HepG2 (cell line): ENCODE results near the gene RBM18. TPM values are rescaled to one million over a fixed set of nuclear protein-coding genes. Genes with fewer than 3 reads are reported as not detected.
A peak's percentile ranks its signal among the peaks of the same experiment; 100 is the strongest.

Source experiments
- AGO2 ChIP-seq: fragments of 200-400 bp; formaldehyde crosslinking; optimal IDR thresholded peaks from 2 replicates; pipeline ENCODE3; 2017; ENCODE audit warnings: mild to moderate bottlenecking, low read depth, low read length, moderate library complexity
- DNMT3B ChIP-seq: conservative IDR thresholded peaks from 2 replicates; pipeline ENCODE4 v1.6.1; 2016; ENCODE audit warnings: missing biosample characterization, control low read depth
- FOXA1 ChIP-seq, 2 experiments: fragments of 450-650 bp in 1 of 2; sonication (generic) in 1 of 2; formaldehyde crosslinking in 1 of 2; IDR thresholded peaks; 2 replicates each; pipeline versions ENCODE4 v1.4.0 to v1.6.1; 2016 to 2020; ENCODE audit warnings: missing genetic modification reagents in 1 of 2
- FOXP1 ChIP-seq, 2 experiments: fragments of 450-650 bp in 1 of 2; IDR thresholded peaks; 2 replicates each; pipeline ENCODE4 v1.6.1; 2017 to 2018; ENCODE audit warnings: antibody characterized with exemption in 1 of 2
- NPAS2 ChIP-seq: sonication (generic); formaldehyde crosslinking; IDR thresholded peaks from 2 replicates; pipeline ENCODE4 v1.8.0; 2022; ENCODE audit warnings: mild to moderate bottlenecking, missing genetic modification reagents, borderline replicate concordance
- SP1 ChIP-seq, 2 experiments: fragments of 450-650 bp in 1 of 2; sonication (generic) in 1 of 2; formaldehyde crosslinking in 1 of 2; IDR thresholded peaks; 2 replicates each; pipeline versions ENCODE4 v1.4.0 to v1.6.1; 2016 to 2020; ENCODE audit warnings: missing genetic modification reagents in 1 of 2
- TAF1 ChIP-seq: sonication (generic); formaldehyde crosslinking; IDR thresholded peaks from 2 replicates; pipeline ENCODE4 v1.4.0; 2020; ENCODE audit warnings: missing genetic modification reagents
- TBP ChIP-seq: sonication (generic); formaldehyde crosslinking; IDR thresholded peaks from 2 replicates; pipeline ENCODE4 v1.5.0; 2020; ENCODE audit warnings: missing genetic modification reagents
- THAP11 ChIP-seq: IDR thresholded peaks from 2 replicates; pipeline ENCODE4 v1.6.1; 2016; ENCODE audit warnings: missing biosample characterization, missing genetic modification reagents
- ZBTB7B ChIP-seq: sonication (generic); formaldehyde crosslinking; IDR thresholded peaks from 2 replicates; pipeline ENCODE4 v1.4.0; 2020; ENCODE audit warnings: missing genetic modification reagents
- ZNF101 ChIP-seq: sonication (generic); formaldehyde crosslinking; IDR thresholded peaks from 2 replicates; pipeline ENCODE4 v1.4.0; 2020; ENCODE audit warnings: mild to moderate bottlenecking, low read depth, missing genetic modification reagents, borderline replicate concordance
- ZNF180 ChIP-seq: sonication (generic); formaldehyde crosslinking; IDR thresholded peaks from 2 replicates; pipeline ENCODE4 v1.4.0; 2020; ENCODE audit warnings: low read depth, missing genetic modification reagents, borderline replicate concordance
- ZNF20 ChIP-seq: sonication (generic); formaldehyde crosslinking; IDR thresholded peaks from 2 replicates; pipeline ENCODE4 v1.4.0; 2020; ENCODE audit warnings: mild to moderate bottlenecking, moderate library complexity, missing genetic modification reagents
- ZNF224 ChIP-seq: sonication (generic); formaldehyde crosslinking; IDR thresholded peaks from 2 replicates; pipeline ENCODE4 v1.5.0; 2020; ENCODE audit warnings: mild to moderate bottlenecking, missing genetic modification reagents
- ZNF317 ChIP-seq: sonication (generic); formaldehyde crosslinking; IDR thresholded peaks from 2 replicates; pipeline ENCODE4 v1.5.0; 2020; ENCODE audit warnings: mild to moderate bottlenecking, missing genetic modification reagents
- ZNF331 ChIP-seq: sonication (generic); formaldehyde crosslinking; IDR thresholded peaks from 2 replicates; pipeline ENCODE4 v1.4.0; 2020; ENCODE audit warnings: missing genetic modification reagents
- ZNF343 ChIP-seq: sonication (generic); formaldehyde crosslinking; IDR thresholded peaks from 2 replicates; pipeline ENCODE4 v1.4.0; 2020; ENCODE audit warnings: mild to moderate bottlenecking, missing genetic modification reagents
- ZNF431 ChIP-seq: sonication (generic); formaldehyde crosslinking; IDR thresholded peaks from 2 replicates; pipeline ENCODE4 v1.9.0; 2022; ENCODE audit warnings: missing genetic modification reagents, low read depth, mild to moderate bottlenecking, borderline replicate concordance
- ZNF451 ChIP-seq: sonication (generic); formaldehyde crosslinking; IDR thresholded peaks from 2 replicates; pipeline ENCODE4 v1.5.0; 2020; ENCODE audit warnings: mild to moderate bottlenecking, missing genetic modification reagents
- ZNF549 ChIP-seq: sonication (generic); formaldehyde crosslinking; IDR thresholded peaks from 2 replicates; pipeline ENCODE4 v1.5.0; 2020; ENCODE audit warnings: missing genetic modification reagents
- ZNF7 ChIP-seq: IDR thresholded peaks from 2 replicates; pipeline ENCODE4 v1.6.1; 2016; ENCODE audit warnings: missing biosample characterization, missing genetic modification reagents
- ZNF841 ChIP-seq: sonication (generic); formaldehyde crosslinking; IDR thresholded peaks from 2 replicates; pipeline ENCODE4 v1.8.1; 2023; ENCODE audit warnings: missing genetic modification reagents, borderline replicate concordance
- polyA plus RNA-seq, 8 experiments: library from polyadenylated mRNA; depleted of rRNA in 3 of 8; stranded (reverse) in 7 of 8; unstranded in 1 of 8; fragments of >200 nt; fragmentation: Illumina TruSeq in 4 of 8; extraction: Trizol in 4 of 8; gene quantifications; 2 replicates each; pipeline versions ENCODE4 v1.2.1 to v1.2.3, GENCODE V29; 2011 to 2016; ENCODE audit warnings: low read depth in 4 of 8, missing spikeins in 1 of 8, mixed read lengths in 1 of 8; ENCODE audit not compliant: insufficient read depth in 1 of 8
- total RNA-seq, 5 experiments: library from RNA; depleted of rRNA; stranded (reverse); fragments of >200 nt; fragmentation: Illumina TruSeq; extraction: Trizol; gene quantifications; 2 replicates each; pipeline ENCODE4 v1.2.3, GENCODE V29; 2016; ENCODE audit warnings: low read depth in 1 of 5
- TF ChIP-seq, protein P1 (sequence below): sonication (generic); formaldehyde crosslinking; IDR thresholded peaks from 2 replicates; pipeline ENCODE4 v1.4.0; 2020; ENCODE audit warnings: mild to moderate bottlenecking, missing genetic modification reagents
- TF ChIP-seq, protein P2 (sequence below): IDR thresholded peaks from 2 replicates; pipeline ENCODE4 v1.6.1; 2016; ENCODE audit warnings: low read depth, missing genetic modification reagents, missing compliant biosample characterization

Gene RBM18
- total and polyA plus RNA-seq, 2 of the 13 experiments (the other 11 are each of a cell fraction or from before 2014, with no cell fraction given) = 12.6 to 16.6 TPM

DNA sequence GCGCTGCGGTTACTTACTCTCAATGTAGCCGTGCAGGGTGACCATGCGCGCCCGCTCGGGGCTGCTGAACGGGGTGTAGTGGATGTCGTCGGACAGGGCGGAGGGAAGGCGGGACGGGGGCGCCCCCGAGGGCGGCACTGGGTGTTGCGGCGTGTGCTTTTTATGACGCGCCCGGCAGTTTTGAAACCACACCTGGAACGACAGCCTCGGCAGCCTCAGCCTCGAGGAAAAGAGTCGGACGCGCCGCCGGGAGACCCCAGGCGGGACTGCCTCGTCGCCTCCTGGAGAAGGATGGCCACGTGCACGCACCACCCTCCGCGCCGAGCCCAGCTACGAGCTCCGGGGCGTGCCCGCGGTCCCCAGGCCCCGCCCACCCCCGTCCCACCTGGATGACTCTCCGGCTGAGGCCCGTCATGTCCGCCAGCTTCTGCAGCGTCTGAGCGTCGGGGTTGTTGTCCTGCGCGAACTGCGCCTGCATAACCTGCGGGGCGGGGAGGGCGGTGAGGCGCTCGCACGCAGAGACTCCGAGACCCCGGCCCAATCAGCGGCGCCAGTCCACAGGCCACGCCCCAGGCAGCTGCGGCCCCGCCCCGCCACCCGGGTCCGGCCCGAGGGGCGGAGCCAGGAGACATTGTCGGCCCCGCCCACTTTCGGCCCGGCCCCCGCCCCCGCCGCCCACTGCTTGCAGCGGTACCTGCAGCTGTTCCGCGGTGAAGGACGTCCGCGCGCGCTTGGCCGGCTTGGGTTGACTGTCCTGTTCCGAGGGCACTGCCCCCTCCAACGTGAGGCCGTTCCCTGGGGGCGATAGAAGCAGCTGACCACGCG, 50.8 kb downstream of the RBM18 start (continued):
- no peak for TF ChIP-seq ZNF101 (CRISPR knock-in tag)
- TF ChIP-seq ZNF549 = no peak
- no peak for TF ChIP-seq TBP (CRISPR knock-in tag)
- TF ChIP-seq, protein P1, sequence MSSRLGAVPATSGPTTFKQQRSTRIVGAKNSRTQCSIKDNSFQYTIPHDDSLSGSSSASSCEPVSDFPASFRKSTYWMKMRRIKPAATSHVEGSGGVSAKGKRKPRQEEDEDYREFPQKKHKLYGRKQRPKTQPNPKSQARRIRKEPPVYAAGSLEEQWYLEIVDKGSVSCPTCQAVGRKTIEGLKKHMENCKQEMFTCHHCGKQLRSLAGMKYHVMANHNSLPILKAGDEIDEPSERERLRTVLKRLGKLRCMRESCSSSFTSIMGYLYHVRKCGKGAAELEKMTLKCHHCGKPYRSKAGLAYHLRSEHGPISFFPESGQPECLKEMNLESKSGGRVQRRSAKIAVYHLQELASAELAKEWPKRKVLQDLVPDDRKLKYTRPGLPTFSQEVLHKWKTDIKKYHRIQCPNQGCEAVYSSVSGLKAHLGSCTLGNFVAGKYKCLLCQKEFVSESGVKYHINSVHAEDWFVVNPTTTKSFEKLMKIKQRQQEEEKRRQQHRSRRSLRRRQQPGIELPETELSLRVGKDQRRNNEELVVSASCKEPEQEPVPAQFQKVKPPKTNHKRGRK (CRISPR knock-in tag) = no peak
- TF ChIP-seq ZBTB7B = no peak
- TF ChIP-seq THAP11 = peak; percentile 29; the same call in 1 of the 2 replicates
- TF ChIP-seq ZNF841 (CRISPR knock-in tag) = peak; percentile 75; the same call in 1 of the 2 replicates
- no peak for TF ChIP-seq ZNF7 (CRISPR knock-in tag)
- 0 out of 2 replicates have a peak, but pooled peaks have one; percentile 47 for TF ChIP-seq ZNF331 (CRISPR knock-in tag)
- no peak for TF ChIP-seq ZNF431 (CRISPR knock-in tag)
- TF ChIP-seq ZNF451 (CRISPR knock-in tag) = peak; percentile 69; the same call in 1 of the 2 replicates
- TF ChIP-seq NPAS2 (CRISPR knock-in tag) = no peak
- no peak for TF ChIP-seq ZNF20
- no peak for TF ChIP-seq ZNF180 (CRISPR knock-in tag)
- no peak for TF ChIP-seq SP1 (IDR thresholded peaks at IDR 0.05)
- TF ChIP-seq SP1 (CRISPR knock-in tag; IDR thresholded peaks at IDR 0.05) = peak; percentile 57; the same call in 1 of the 2 replicates
- no peak for TF ChIP-seq FOXA1 (IDR thresholded peaks at IDR 0.05)
- TF ChIP-seq FOXA1 (CRISPR knock-in tag; IDR thresholded peaks at IDR 0.05) = no peak
- no peak; the same call in 1 of the 2 replicates for TF ChIP-seq TAF1
- TF ChIP-seq ZNF224 = no peak
- no peak for TF ChIP-seq ZNF343 (CRISPR knock-in tag)
- TF ChIP-seq AGO2 = no peak
- TF ChIP-seq FOXP1 (IDR thresholded peaks at IDR 0.05) = no peak
- no peak for TF ChIP-seq FOXP1 (CRISPR knock-in tag; IDR thresholded peaks at IDR 0.05)
- TF ChIP-seq, protein P2, sequence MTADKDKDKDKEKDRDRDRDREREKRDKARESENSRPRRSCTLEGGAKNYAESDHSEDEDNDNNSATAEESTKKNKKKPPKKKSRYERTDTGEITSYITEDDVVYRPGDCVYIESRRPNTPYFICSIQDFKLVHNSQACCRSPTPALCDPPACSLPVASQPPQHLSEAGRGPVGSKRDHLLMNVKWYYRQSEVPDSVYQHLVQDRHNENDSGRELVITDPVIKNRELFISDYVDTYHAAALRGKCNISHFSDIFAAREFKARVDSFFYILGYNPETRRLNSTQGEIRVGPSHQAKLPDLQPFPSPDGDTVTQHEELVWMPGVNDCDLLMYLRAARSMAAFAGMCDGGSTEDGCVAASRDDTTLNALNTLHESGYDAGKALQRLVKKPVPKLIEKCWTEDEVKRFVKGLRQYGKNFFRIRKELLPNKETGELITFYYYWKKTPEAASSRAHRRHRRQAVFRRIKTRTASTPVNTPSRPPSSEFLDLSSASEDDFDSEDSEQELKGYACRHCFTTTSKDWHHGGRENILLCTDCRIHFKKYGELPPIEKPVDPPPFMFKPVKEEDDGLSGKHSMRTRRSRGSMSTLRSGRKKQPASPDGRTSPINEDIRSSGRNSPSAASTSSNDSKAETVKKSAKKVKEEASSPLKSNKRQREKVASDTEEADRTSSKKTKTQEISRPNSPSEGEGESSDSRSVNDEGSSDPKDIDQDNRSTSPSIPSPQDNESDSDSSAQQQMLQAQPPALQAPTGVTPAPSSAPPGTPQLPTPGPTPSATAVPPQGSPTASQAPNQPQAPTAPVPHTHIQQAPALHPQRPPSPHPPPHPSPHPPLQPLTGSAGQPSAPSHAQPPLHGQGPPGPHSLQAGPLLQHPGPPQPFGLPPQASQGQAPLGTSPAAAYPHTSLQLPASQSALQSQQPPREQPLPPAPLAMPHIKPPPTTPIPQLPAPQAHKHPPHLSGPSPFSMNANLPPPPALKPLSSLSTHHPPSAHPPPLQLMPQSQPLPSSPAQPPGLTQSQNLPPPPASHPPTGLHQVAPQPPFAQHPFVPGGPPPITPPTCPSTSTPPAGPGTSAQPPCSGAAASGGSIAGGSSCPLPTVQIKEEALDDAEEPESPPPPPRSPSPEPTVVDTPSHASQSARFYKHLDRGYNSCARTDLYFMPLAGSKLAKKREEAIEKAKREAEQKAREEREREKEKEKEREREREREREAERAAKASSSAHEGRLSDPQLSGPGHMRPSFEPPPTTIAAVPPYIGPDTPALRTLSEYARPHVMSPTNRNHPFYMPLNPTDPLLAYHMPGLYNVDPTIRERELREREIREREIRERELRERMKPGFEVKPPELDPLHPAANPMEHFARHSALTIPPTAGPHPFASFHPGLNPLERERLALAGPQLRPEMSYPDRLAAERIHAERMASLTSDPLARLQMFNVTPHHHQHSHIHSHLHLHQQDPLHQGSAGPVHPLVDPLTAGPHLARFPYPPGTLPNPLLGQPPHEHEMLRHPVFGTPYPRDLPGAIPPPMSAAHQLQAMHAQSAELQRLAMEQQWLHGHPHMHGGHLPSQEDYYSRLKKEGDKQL = no peak
- no peak for TF ChIP-seq ZNF317 (CRISPR knock-in tag)
- no peak for TF ChIP-seq DNMT3B (CRISPR knock-in tag)
